Activated naive CD4-positive, alpha-beta T cell treated with Interleukin-2 at 50 U/mL for 16 hours (primary cell): Measurements from ENCODE around the gene DCLK1.
"Not testable (repeated sequence)": the region's sequence is repeated elsewhere in the genome, so short reads cannot be mapped to it uniquely, and the experiment has no call there.

Experiments
- DNase-seq: peaks from one replicate; pipeline ENCODE4 v3.0.0-alpha.2; 2020

The DCLK1 gene

DNA sequence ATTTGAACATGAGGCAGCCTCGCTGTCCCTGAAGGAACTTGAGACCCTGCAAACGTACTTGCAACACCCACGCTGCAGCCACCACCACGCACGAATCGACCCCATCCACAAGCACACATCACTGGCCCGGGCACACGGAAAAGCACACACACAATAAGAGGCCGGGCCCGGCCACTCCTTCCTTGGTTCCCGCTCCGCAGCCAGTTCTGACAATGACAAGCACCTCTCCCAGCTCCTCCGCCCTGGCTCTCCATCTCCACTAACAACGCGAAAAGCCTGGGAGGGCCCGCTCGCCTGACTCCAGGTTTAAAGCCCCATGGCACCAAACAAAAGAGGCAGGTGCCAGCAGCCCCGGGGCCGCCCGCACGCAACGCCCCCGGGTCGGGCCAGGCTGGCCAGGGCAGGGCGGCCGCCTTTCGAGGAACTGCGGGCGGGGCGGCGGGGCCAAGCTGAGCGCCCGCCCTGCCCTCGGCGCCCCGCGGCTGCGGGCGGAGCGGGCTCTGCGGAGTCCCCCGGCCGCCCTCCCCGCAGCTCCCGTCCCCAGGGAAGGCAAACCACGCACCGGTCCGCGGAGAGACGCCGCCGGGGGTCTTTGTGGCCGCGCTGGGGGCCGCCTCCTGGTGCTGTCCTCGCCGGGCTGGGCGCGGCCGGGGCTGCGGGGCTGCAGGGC, 495 bp downstream of the DCLK1 start:
- no peak for DNase-seq

DNA sequence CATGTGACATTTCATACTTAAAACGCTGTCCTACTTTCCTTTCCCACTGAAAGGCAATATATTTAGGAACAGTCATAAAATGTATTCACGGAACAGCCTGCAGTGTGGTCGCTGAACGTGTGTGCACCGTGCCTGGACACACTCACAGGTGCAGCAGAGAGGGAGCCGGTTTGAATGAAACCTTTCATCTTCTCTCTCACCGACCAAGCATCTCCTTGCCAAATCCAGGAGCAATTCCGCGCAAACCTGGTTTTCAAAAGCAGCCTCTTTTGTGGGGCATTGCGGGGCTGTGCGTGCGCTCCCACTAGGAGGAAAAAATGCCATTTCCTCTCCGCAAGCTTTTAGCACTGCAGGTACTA, 1.0 kb downstream of the DCLK1 start:
- DNase-seq = no peak

DNA sequence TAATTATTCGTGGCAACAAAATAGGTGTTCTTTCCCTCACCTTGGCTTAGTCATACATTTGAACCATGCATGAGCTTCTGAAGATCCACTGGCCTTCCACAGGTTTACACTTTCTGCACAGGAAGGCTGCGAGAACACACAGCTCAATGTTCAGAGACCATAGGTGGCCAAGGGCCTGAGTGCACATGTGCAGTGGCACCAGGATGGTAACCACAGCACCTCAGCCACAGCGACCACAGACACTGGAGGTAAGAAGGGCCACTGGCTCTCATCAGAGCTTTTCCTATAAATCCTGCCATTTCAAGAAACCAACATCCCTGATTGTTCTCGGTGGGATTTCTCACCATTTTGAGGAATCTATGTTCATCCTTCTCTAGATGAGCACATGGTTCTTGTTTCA, 1.6 kb downstream of the DCLK1 start:
- no peak for DNase-seq

DNA sequence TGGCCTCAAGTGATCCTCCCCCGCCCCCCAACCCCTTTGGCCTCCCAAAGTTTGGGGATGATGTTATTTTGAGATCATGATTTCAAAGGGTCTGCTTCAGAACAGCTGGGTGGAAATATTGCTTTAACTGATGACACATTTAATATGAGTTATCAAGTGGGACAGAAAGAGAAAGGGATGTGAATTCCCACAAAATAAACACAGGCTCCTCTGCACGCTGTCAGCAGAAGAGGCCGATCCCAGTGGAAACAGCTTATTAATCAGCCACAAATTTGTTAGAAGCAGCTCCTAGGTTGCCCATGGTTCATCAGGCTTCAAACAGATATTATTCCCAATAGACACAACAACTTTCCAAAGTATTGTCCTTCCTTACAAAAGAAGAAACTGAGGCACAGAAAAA, 4.7 kb downstream of the DCLK1 start:
- DNase-seq = no peak

DNA sequence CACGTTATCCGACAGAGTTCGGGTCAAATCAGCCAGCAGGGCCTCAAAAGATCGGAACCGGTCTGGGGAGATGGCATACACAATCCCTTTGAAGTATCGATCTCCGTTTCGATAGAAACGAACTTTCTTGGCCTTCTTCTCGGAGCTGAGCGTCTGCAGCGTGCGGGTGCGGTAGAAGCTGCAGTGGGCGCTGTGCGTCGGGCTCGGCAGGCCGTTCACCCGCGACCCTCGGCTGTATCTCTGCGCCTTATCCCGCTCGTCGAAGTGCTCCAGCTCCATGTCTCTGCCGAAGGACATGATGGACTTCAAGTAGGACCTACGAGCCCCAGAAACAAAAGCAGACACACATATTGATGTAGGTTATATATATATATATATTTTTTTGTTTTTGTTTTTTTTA, 5.3 kb downstream of the DCLK1 start:
- no peak for DNase-seq

DNA sequence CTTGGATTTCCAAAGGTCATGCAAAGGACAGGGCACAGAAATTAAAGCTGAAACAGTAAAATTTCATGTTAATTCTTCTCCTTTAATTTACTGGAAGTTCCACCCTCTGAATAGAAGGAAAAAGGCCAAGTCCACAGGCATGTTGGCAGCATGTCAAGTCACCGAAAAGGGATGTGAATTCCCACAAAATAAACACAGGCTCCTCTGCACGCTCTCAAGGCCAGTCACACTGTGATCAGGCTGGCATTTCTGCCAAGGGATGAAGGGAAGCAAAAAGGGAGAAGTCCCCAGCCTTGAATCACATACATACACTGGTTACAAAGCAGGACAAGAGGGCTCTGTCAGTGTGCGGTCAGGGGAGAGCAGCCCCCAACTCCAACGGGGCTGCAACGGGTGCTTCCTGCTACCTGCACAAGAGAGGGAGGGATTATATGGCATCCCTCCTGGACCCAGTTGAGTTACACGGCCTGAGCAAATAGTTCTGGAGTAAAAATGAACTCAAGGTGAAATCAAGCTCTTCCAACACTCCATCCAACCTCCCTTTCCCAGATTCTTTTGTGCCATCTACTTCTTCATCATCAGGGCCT, 6.9 kb downstream of the DCLK1 start:
- no peak for DNase-seq

DNA sequence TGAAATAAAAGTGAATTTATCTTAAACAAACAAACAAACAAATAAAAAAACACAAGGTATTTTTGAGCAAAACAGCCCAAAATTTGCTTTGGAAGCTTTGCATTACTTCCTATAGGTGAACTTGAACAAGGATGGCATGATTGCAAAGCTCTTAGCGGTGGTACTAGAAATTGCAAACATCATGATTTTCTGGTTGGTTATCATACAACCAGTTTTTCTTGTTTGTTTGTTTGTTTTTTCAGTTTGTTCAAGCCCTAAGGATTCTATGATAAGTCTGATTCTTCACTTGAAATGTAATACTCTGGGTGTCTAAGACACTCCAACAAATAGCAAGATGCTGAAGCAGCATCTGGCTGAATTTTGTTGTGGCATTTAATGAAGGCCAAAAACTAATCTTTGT, 15.9 kb downstream of the DCLK1 start:
- no peak for DNase-seq

DNA sequence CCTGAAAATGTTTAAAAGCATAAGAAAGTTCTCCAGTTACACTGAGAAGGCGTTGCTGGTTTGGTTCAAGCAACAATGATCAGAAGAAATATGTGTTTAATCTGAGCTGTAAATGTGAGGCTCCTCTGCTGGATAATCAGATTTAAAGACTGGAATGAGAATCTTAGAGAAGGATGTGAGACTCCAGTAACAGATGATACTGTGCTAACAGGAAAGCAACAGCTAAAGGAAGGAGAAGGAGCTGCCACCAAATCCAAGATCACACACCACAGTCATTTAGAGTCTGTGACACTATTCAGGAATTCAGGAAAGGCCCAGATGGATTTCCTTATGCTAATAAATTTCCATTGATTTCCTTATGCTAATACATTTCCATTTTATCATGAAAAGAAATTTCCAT, 16.9 kb downstream of the DCLK1 start:
- no peak for DNase-seq

DNA sequence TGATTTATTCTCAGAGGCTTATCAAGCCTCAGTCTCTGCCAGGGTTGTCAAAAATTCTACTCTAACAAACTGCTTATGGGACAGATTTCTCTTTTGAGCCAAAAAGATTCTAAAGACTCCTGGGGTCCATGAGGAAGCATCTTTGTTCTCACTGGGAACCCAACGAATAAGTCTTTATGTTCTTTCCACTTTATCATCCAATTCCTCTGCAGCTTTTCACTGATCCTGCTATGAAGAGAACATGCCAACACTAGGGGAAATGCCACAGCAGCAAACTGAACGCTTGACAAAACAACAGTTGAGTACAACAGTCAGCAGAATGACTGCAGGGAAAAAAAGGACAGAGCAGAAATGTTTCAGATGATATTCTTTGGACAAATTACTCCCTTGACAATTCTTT, 22.2 kb downstream of the DCLK1 start:
- DNase-seq = no peak

DNA sequence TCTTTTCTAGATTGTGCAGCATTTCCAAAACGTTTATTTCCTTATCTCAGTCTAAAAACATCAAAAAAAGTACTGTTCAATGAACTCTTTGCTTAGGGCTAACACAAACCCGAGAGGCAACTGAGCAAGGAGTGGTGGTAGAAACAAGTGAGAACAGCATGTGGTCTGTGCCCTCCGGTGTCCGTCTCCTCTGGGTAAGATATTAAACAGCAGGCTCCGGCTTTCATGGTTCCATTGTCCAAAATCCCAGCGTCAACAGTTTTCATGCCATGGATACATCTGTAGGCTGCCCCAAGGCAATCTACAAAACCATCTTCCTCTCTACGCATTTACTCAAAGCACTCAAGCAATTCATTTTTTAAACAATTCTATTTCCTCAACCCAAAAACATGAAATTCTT, 22.8 kb downstream of the DCLK1 start:
- DNase-seq = no peak

DNA sequence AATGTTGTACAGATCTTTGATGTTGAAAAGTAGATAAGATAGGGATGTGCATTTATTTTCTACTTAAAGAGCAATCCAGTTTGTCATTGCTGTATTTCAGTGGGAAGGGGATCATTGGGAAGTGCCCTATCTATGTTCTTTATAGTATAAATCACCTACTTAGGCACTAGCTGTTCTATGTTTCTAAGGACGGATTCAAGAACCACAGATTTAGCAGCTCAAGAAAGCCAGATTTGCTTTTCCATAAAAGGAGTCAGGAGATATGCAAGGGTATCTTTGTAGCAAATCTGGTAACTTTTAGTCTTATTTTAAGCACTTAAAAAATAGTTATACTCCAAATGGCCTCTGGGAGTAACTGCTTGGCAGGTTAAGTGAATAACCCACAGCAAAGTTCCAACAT, 23.7 kb downstream of the DCLK1 start:
- no peak for DNase-seq

DNA sequence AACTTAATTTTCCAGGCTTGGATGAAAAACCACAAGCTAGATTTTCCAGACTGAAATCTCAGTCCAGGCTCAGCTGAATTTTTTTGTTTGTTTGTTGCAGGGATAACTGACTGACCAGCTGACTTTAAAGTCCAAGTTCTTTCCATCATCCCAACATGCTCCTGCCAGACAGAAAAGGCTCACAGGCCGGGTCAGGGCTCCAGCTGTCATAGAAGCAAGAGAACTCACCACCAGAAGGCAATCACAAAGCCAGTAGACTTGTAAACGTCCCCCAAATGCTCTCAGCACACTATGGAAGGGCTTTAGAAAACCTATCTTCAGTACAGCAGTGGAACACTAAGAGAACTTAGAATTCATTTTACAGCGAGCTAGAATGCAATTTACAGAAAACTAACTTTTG, 25.5 kb downstream of the DCLK1 start:
- DNase-seq = no peak

DNA sequence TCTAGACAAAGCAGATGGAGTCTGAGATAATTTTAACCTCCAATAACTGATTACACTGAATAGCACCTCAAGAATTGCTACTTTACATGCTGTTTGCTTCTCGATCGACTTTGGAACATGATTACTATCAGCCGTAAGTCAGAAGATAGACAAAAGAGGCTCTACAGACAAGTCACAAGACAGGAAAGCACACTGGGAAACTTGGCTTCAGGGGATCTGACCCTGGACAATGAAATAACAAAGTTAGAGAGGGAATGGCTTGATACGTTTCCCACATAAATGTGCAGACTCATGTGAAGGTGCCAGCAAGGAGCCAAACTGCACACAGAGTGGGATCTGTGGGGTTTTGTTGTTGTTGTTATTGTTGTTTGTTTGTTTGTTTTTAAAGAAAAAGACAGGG, 28.5 kb downstream of the DCLK1 start:
- no peak for DNase-seq

DNA sequence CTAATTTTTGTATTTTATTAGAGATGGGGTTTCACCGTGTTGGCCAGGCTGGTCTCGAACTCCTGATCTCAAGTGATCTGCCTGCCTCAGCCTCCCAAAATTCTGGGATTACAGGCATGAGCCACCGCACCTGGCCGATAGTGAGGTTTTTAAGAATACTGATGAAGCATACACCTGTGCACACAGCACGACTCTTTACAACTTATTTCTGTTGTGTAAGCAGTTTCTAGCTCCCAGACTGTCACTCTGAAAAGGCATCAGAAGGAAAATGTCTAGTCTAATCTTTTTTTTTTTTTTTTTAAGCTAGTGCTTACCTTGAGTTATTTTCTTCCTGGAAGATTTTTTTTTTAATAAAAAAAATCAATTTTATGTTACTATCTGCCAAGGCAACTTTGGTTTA, 29.3 kb downstream of the DCLK1 start:
- DNase-seq = not testable (repeated sequence)

DNA sequence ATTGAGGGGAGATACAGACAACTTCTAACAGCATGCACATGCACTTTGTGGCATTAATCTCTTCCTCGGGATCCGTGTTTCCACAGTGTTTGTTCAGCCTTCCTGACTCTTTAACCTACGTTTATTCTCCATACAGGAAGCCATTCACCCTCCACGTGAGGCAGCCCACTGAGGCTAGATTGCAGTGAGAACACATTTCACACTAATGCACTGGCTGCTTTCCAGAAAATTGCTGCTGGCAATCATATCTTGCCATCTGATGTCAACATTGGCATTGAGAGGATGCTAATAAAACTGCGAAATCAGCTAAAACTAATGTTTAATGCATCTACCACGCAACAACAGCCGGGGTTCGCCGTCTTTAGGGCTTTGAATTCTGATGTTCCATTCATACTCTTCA, 30.0 kb downstream of the DCLK1 start:
- DNase-seq = no peak

DNA sequence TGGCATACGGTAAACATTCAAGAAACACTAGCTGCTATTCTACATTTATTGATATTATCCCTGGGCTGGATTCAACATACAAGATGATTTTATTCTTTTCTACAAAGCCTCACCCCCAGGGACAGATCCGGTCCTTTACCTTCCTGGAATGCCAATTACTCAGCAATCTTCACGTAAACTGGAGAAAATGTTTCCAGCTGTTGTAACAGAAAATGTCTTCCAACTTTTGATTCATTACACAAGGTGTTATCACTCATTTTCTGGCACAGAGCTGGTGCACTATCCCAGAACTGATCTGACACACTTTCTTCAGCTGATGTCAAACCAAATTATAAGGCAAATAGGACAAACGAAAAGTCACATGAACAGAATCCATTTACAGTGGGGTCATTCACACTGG, 33.1 kb downstream of the DCLK1 start:
- no peak for DNase-seq

DNA sequence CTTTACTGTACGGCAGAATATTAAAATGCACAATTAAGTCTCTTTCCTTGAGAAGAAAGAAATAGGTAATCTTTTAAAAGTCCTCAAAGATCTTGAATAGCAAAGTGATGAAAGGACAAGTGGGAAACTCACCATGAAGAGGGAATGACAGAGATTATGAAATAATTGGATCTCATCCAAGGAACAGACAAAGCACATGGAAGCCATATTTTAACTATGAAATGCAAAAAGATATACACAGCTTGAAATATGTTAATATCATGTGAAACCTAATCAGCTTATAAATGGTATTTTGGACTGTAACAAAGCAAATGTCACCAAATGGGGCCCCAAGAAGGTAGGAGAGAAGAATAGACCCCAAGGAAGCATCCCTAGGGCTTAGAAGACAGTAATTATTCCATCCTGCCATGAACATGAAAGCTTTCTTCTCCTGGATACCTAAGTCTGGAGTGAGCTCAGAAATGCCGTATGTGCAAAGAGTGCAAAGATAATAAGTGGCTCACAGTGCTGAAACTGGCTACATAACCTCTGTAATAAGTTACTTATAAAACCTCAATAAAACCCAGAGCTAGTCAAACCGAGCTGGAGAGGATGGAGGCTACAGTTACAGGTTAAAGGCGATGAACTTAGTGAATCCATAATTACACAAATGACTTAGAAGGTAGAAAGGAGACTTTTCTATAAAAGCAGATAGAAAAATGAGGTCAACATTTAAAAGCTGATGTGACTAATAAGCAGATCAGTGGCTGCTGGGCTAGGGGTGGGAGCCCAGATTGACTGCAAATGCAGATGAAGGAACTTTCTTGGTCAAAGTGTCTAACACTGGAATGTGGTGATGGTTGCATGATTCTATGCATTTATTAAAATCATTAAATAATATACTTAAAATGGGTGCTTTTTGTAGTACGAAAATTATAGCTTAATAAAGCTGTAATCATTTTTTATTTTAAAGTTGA, 34.4 kb downstream of the DCLK1 start:
- no peak for DNase-seq

DNA sequence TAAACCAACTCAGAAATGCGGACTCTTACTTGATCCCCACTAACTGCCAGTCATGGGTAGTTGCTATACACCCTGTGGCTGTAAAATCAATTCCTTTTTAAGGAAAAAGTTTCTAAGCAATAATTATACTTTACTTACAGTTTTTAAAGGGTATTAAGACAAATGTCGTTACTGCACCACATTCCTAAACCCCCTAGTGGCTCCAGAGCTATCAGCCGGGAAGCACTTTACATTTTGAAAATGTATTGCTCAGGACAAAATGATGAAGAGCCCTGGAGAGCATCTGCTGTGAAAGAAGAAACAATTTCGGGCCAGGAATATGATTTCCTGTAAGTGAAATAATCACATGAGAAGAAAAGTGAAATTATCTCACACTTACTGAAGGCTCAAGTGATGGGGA, 36.7 kb downstream of the DCLK1 start:
- DNase-seq = no peak

DNA sequence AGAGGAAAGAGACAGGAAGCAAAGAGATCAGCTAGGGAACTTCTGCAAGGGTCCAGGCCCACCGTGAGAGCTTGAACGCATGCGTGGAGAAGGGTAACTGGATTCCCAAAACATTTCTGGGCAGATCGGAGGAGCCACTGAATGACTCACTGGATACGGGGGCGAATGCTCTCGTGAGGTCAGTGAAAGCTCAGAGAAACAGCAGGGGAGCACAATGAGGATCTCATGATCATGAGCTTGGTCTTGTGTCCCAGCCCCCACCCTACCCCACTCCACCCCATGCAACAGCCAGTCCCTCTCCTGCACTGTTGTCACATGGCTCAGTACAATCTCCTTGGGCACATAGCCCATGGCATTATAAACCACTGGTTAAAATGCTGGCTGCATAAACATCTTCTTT, 40.6 kb downstream of the DCLK1 start:
- no peak for DNase-seq

DNA sequence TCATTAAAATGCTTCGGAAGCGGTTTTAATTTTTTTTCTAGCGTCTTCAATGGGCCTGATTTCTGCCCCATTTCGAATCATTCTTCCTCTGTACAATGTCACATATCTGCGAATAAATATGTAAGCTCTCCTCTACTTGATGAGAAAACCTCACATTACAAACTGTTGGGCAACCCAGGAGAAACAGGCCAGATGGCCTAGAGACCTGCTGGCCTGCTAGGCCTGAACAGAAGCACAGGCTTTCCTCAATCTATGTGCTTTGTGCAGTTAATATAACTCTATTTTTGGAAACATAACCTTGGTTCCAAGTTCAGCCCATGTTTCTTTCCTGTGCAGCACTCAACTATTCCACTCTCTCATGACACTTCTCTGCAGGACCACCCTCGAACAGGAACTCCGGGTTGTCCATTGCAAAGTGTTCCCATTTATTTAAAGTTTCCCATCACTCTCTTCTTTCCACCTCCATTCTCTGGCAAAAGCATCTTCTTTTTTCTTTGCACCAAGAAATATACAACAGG, 42.0 kb downstream of the DCLK1 start:
- no peak for DNase-seq

DNA sequence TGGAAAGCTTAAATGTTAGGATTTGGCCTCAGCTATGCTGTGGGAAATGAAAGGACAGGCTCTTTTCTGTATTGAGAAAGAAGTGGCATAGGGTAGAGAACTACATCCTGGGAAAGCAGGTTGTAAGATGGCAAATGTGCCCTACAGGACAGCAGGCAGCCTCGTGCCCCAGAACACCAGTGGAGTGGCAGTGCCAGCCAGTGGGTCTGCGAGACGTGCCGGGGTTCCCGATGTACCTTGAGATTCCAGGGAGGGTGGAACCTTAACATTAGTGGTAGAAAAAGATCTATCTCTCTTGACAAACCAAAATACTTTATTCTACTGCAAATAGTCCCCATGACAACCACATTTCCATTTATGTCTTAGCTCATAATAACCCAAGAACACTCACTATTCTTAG, 42.7 kb downstream of the DCLK1 start:
- DNase-seq = no peak

DNA sequence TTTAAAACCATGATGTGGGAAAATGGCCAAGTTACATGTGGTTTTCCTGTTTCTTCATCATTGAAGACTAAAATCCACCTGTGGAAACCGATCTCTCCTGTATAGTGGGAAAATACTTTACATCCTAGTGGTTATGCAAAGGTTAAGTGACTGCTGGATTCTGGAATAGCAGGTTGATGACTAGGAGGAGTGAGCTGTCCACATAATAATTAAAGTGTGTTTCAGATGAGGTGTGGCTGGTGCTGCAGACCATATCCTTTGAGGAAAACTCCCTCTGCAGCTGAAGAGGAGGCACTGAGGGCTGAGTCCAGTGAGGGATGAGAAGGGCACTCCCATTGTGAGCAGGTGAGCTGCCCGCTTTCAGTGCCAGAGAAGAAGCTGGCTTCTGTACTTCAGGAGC, 43.2 kb downstream of the DCLK1 start:
- DNase-seq = no peak

DNA sequence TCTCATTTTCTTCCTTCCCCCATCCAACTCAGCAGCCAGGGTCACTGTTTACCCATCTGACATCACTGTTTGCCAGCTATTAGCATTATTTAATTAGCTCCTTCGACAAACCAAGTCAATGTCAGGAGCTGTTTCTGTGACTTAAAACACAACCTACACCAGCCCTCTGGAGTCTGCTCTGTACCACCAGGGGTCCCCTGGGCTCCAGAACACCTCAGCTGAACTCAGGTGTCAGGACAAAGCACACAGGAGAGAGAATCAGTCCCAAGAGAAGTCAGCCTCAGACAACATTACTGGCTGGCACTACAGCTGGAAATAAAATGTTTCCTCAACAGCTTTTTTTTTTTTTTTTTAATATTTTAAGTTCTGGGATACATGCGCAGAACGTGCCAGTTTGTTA, 45.1 kb downstream of the DCLK1 start:
- DNase-seq = no peak

DNA sequence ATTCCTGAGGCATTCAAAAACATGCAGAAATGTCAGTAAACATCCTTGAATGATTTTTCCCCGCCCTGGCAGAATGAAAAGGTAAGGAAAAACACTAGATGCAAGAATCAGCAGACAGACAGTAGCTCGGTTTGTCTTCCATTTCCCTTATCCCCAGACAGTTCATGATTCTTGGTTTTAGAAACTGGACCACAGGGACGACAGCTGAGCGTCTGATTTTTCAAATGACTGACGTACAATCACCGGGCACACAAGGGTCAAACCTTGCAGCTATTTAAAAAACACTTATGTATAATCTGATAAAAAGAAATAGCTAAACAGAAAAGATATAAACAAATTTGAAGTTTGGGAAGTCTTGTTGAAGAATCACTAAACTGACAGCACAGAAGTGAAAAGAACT, 47.1 kb downstream of the DCLK1 start:
- DNase-seq = no peak
